Calu3 (cell line): ENCODE data around the gene NLRP9. TPM values are rescaled to one million over a fixed set of nuclear protein-coding genes. Genes with fewer than 3 reads are reported as not detected.

ENCODE experiments used
- BruUV-seq: library from RNA; stranded (reverse); fragments of 400-500 nt; replicated peaks from 2 replicates; lab custom pipeline; 2021; lab: Mats Ljungman, UMichigan
- CTCF ChIA-PET: fragments of 300-600 bp; sonication (Branson Sonifier 250); formaldehyde crosslinking; loops from one replicate; lab custom pipeline; 2022; ENCODE audit warnings: antibody characterized with exemption; lab: Charles Lee
- DNase-seq: peaks from one replicate; pipeline ENCODE4 v3.0.0; 2022
- H3K27ac Mint-ChIP-seq: one replicate; pipeline ENCODE4 v1.8.0; 2022; ENCODE audit warnings: mixed read lengths; ENCODE audit not compliant: unreplicated experiment
- H3K27me3 Mint-ChIP-seq: one replicate; pipeline ENCODE4 v1.8.0; 2022; ENCODE audit warnings: mixed read lengths; ENCODE audit not compliant: unreplicated experiment
- H3K36me3 Mint-ChIP-seq: one replicate; pipeline ENCODE4 v1.8.0; 2022; ENCODE audit warnings: mild to moderate bottlenecking, moderate library complexity, mixed read lengths; ENCODE audit not compliant: insufficient read depth, unreplicated experiment
- H3K4me1 Mint-ChIP-seq: one replicate; pipeline ENCODE4 v1.8.0; 2022; ENCODE audit warnings: mild to moderate bottlenecking, low read depth, mixed read lengths; ENCODE audit not compliant: unreplicated experiment
- H3K4me3 Mint-ChIP-seq: one replicate; pipeline ENCODE4 v1.8.0; 2022; ENCODE audit warnings: mild to moderate bottlenecking, low read depth, moderate library complexity, mixed read lengths; ENCODE audit not compliant: unreplicated experiment
- H3K9me3 Mint-ChIP-seq: one replicate; pipeline ENCODE4 v1.8.0; 2022; ENCODE audit warnings: low read depth, mixed read lengths; ENCODE audit not compliant: unreplicated experiment
- CTCF ChIP-seq: fragments of 200-600 bp; IDR thresholded peaks from one replicate; pipeline ENCODE4 v1.8.0; 2022; ENCODE audit warnings: antibody characterized with exemption; ENCODE audit not compliant: unreplicated experiment
- intact Hi-C: fragments of 100-400 bp; cut with micrococcal nuclease; formaldehyde crosslinking; loops from one replicate; pipeline ENCODE4 v1.10.0; 2022; ENCODE audit not compliant: unreplicated experiment
- total RNA-seq: library from RNA; stranded (reverse); gene quantifications from 2 replicates; pipeline ENCODE4 v1.2.3, GENCODE V29; 2022

Gene NLRP9
- total RNA-seq, 1 experiment from 2014 or later, result not detected

- Mint-ChIP-seq H3K27ac (no peak overlapping the region), H3K9me3 (no peaks in the 10 kb centered on the region), H3K4me3 (no peak overlapping the region), H3K36me3 (peaks cover 64% of the 10 kb centered on the region), H3K27me3 (no peaks in the 10 kb centered on the region), H3K4me1 (no peaks in the 10 kb centered on the region)
- no peak for DNase-seq
- intact Hi-C loops, result no loop called here
- TF ChIP-seq CTCF, result no peak
- CTCF ChIA-PET, result no interaction called here
- BruUV-seq, result no TSS peak
Observed at GRCh38 chr19:55699221-55699620, 39.0 kb downstream of the NLRP9 start.

GRCh38 chr19:55698256-55698655, 39.9 kb downstream of the NLRP9 start:
- TF ChIP-seq CTCF, result no peak
- no peak for DNase-seq
- no peak overlapping the region for H3K27ac Mint-ChIP-seq
- H3K4me3 Mint-ChIP-seq, result no peak overlapping the region
- H3K4me1 Mint-ChIP-seq, result no peaks in the 10 kb centered on the region
- H3K27me3 Mint-ChIP-seq, result no peaks in the 10 kb centered on the region
- CTCF ChIA-PET, result no interaction called here
- intact Hi-C loops, result no loop called here
- H3K9me3 Mint-ChIP-seq, result no peaks in the 10 kb centered on the region
- BruUV-seq, result no TSS peak
- peaks cover 64% of the 10 kb centered on the region for H3K36me3 Mint-ChIP-seq

- CTCF ChIA-PET, result interaction anchor here (0.6 kb wide), 1 partner anchor 94 kb away, joined by 4 read pairs; no protein-coding TSS in a partner anchor
- no TSS peak for BruUV-seq
- intact Hi-C loops, result no loop called here
- H3K4me1 Mint-ChIP-seq, result no peaks in the 10 kb centered on the region
- DNase-seq, result no peak
- H3K4me3 Mint-ChIP-seq, result no peak overlapping the region
- H3K27ac Mint-ChIP-seq, result no peak overlapping the region
- no peaks in the 10 kb centered on the region for H3K27me3 Mint-ChIP-seq
- no peaks in the 10 kb centered on the region for H3K9me3 Mint-ChIP-seq
- no peak for TF ChIP-seq CTCF
- H3K36me3 Mint-ChIP-seq, result peaks cover 60% of the 10 kb centered on the region
Observed at GRCh38 chr19:55697698-55698097, 40.5 kb downstream of the NLRP9 start.

GRCh38 chr19:55697069-55697440, 41.1 kb downstream of the NLRP9 start:
- no peak for TF ChIP-seq CTCF
- intact Hi-C loops, result no loop called here
- CTCF ChIA-PET, result no interaction called here
- Mint-ChIP-seq H3K27me3 (no peaks in the 10 kb centered on the region), H3K9me3 (no peaks in the 10 kb centered on the region), H3K4me3 (no peak overlapping the region), H3K36me3 (peaks cover 60% of the 10 kb centered on the region), H3K27ac (no peak overlapping the region), H3K4me1 (no peaks in the 10 kb centered on the region)
- DNase-seq, result no peak
- no TSS peak for BruUV-seq
